Measurements from ENCODE around the gene ZCCHC4. TPM values are rescaled to one million over a fixed set of nuclear protein-coding genes. Genes with fewer than 3 reads are reported as not detected.
A peak's percentile ranks its signal among the peaks of the same experiment; 100 is the strongest.

The ZCCHC4 gene
- total and polyA plus RNA-seq, 2 donors from 2014 or later = 4.3 to 8.4 TPM

GRCh38 chr4:25358515-25359275, 46.1 kb downstream of the ZCCHC4 start:
- DNase-seq = peak in 1 of 5 donors; percentile 76
- no peaks in the 10 kb centered on the region for H3K4me1 ChIP-seq (ENCODE audit: control insufficient read depth in 2 of 3, insufficient read depth in 2 of 3, low read depth in 1 of 3, low read length in 3 of 3)
- peak overlapping the region in 1 of 2 donors; percentile 43 for H3K27ac ChIP-seq (ENCODE audit: low read depth in 2 of 2, low read length in 2 of 2)
- intact Hi-C loops (cut with DNase I) = no loop called here
- peak; percentile 62 for FAIRE-seq
- H3K36me3 ChIP-seq (ENCODE audit: control insufficient read depth in 2 of 3, insufficient read depth in 3 of 3, low read length in 3 of 3) = peaks cover 0 to 3% (median 0%) of the 10 kb centered on the region in 3 donors
- no peak overlapping the region for H3K9ac ChIP-seq (ENCODE audit: low read length in 3 of 3)
- TF ChIP-seq CTCF (IDR thresholded peaks at IDR 0.05; ENCODE audit: borderline replicate concordance, extremely low read depth, insufficient read depth) = no peak
- no peaks in the 10 kb centered on the region for H3K27me3 ChIP-seq (ENCODE audit: control insufficient read depth, insufficient read depth, low read length)
- no peaks in the 10 kb centered on the region for H3K9me3 ChIP-seq (ENCODE audit: control insufficient read depth in 2 of 3, insufficient read depth in 1 of 3, low read length in 3 of 3)
- no peak overlapping the region for H3K4me3 ChIP-seq (ENCODE audit: low read length in 3 of 3)

- H3K9me3 ChIP-seq (ENCODE audit: control insufficient read depth in 2 of 3, insufficient read depth in 1 of 3, low read length in 3 of 3) = no peaks in the 10 kb centered on the region
- no peak for FAIRE-seq
Measured at GRCh38 chr4:25361253-25361652, 48.7 kb downstream of the ZCCHC4 start.

GRCh38 chr4:25367004-25367621, 54.5 kb downstream of the ZCCHC4 start:
- Histone ChIP-seq H3K9me3 (ENCODE audit: control insufficient read depth in 2 of 3, insufficient read depth in 1 of 3, low read length in 3 of 3) (no peaks in the 10 kb centered on the region), H3K4me3 (ENCODE audit: low read length in 3 of 3) (no peak overlapping the region), H3K27ac (ENCODE audit: low read depth in 2 of 2, low read length in 2 of 2) (no peak overlapping the region), H3K36me3 (ENCODE audit: control insufficient read depth in 2 of 3, insufficient read depth in 3 of 3, low read length in 3 of 3) (peaks cover 0 to 10% (median 10%) of the 10 kb centered on the region in 3 donors), H3K4me1 (ENCODE audit: control insufficient read depth in 2 of 3, insufficient read depth in 2 of 3, low read depth in 1 of 3, low read length in 3 of 3) (no peaks in the 10 kb centered on the region), H3K27me3 (ENCODE audit: control insufficient read depth, insufficient read depth, low read length) (no peaks in the 10 kb centered on the region), H3K9ac (ENCODE audit: low read length in 3 of 3) (no peak overlapping the region)
- TF ChIP-seq CTCF (IDR thresholded peaks at IDR 0.05; ENCODE audit: borderline replicate concordance, extremely low read depth, insufficient read depth) = peak; percentile 33
- FAIRE-seq (peak; percentile 96), DNase-seq (peak in 2 of 5 donors; percentile 43 to 54)
- intact Hi-C loops (cut with DNase I) = no loop called here

More at GRCh38 chr4:25361253-25361652, 48.7 kb downstream of the ZCCHC4 start:
- no peak for DNase-seq
- peaks cover 0 to 10% (median 4%) of the 10 kb centered on the region in 3 donors for H3K36me3 ChIP-seq (ENCODE audit: control insufficient read depth in 2 of 3, insufficient read depth in 3 of 3, low read length in 3 of 3)
- TF ChIP-seq CTCF (IDR thresholded peaks at IDR 0.05; ENCODE audit: borderline replicate concordance, extremely low read depth, insufficient read depth) = no peak
- H3K27ac ChIP-seq (ENCODE audit: low read depth in 2 of 2, low read length in 2 of 2) = no peak overlapping the region
- no peak overlapping the region for H3K9ac ChIP-seq (ENCODE audit: low read length in 3 of 3)
- no peaks in the 10 kb centered on the region for H3K4me1 ChIP-seq (ENCODE audit: control insufficient read depth in 2 of 3, insufficient read depth in 2 of 3, low read depth in 1 of 3, low read length in 3 of 3)
- no peaks in the 10 kb centered on the region for H3K27me3 ChIP-seq (ENCODE audit: control insufficient read depth, insufficient read depth, low read length)
- no peak overlapping the region for H3K4me3 ChIP-seq (ENCODE audit: low read length in 3 of 3)
- intact Hi-C loops (cut with DNase I) = no loop called here

Data from kidney (tissue), 14 donors.